Duodenal mucosa (tissue), 2 donors: ENCODE data around the gene SASH1.

Experiments
- H3K27ac ChIP-seq: one replicate; pipeline ENCODE4 v1.7.0; 2013; ENCODE audit warnings: low read depth, low read length
- H3K27me3 ChIP-seq, 2 donors: one replicate each; pipeline ENCODE4 v1.7.0; 2013; ENCODE audit warnings: low read length in 2 of 2, control low read depth in 1 of 2; ENCODE audit not compliant: insufficient read depth in 2 of 2, control insufficient read depth in 1 of 2
- H3K36me3 ChIP-seq, 2 donors: one replicate each; pipeline ENCODE4 v1.7.0; 2013; ENCODE audit warnings: low read length in 2 of 2, control low read depth in 1 of 2; ENCODE audit not compliant: insufficient read depth in 2 of 2, control insufficient read depth in 1 of 2
- H3K4me1 ChIP-seq, 2 donors: one replicate each; pipeline ENCODE4 v1.7.0; 2013; ENCODE audit warnings: low read length in 2 of 2, control low read depth in 1 of 2; ENCODE audit not compliant: insufficient read depth in 2 of 2, control insufficient read depth in 1 of 2
- H3K4me3 ChIP-seq, 2 donors: one replicate each; pipeline ENCODE4 v1.7.0; 2013; ENCODE audit warnings: low read length in 2 of 2, low read depth in 1 of 2
- H3K9ac ChIP-seq, 2 donors: one replicate each; pipeline ENCODE4 v1.7.0; 2013; ENCODE audit warnings: low read length in 2 of 2, low read depth in 1 of 2
- H3K9me3 ChIP-seq, 2 donors: one replicate each; pipeline ENCODE4 v1.7.0; 2013; ENCODE audit warnings: low read length in 2 of 2, control low read depth in 1 of 2; ENCODE audit not compliant: control insufficient read depth in 1 of 2

SASH1 gene

DNA sequence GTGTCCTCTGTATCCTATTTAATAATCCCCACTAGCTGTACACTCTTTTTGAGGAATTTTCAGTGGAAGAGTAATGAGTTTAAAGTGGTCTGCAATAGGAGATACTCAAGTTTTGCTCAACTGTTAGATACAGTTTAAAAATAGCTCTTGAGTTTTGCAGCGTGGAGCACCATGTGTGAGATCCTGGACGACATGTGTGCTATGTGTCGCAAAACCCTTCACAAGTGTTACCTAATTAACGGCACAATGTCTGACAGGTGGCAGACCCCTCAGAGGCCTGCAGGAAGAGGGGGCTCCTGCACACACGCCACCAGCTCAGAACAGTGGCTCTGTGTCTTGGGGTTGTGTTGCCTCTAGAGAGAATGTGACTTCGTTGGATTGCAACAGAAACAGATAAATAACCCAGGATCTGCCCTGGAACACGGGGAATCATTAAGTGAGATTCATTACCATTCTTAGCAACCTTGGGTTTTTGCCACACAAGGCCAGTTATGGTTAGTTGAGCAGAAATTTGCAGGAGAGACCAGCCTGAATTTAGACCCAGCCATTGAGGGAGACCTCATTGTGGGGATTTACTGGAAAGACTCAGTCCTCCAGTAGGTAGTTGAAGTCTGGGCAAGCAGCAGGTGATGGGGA, 73.8 kb downstream of the SASH1 start:
- peaks cover 0 to 10% of the 10 kb centered on the region in 2 donors for H3K4me1 ChIP-seq
- H3K27ac ChIP-seq: no peak overlapping the region
- no peak overlapping the region for H3K9ac ChIP-seq
- H3K9me3 ChIP-seq: no peaks in the 10 kb centered on the region
- no peaks in the 10 kb centered on the region for H3K27me3 ChIP-seq
- no peaks in the 10 kb centered on the region for H3K36me3 ChIP-seq
- H3K4me3 ChIP-seq: no peak overlapping the region

DNA sequence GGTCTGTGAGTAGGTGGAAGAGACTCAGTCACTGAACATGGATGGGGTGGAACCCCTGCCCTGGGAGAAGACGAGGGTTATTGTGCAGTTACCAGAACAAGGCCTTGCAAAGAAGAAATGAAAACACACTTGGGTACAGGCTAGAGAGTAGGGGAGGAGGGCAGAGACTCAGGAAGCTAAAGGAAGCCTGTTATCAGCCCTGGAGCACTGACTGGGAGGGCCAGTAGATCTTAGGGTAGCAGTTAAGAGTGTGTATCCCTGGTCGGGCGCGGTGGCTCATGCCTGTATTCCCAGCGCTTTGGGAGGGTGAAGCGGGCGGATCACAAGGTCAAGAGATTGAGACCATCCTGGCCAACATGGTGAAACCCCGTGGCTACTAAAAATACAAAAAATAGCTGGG, 74.4 kb downstream of the SASH1 start:
- Histone ChIP-seq H3K9ac (no peak overlapping the region), H3K9me3 (no peaks in the 10 kb centered on the region), H3K27ac (no peak overlapping the region), H3K4me1 (peaks cover 0 to 10% of the 10 kb centered on the region in 2 donors), H3K36me3 (no peaks in the 10 kb centered on the region), H3K4me3 (no peak overlapping the region), H3K27me3 (no peaks in the 10 kb centered on the region)

DNA sequence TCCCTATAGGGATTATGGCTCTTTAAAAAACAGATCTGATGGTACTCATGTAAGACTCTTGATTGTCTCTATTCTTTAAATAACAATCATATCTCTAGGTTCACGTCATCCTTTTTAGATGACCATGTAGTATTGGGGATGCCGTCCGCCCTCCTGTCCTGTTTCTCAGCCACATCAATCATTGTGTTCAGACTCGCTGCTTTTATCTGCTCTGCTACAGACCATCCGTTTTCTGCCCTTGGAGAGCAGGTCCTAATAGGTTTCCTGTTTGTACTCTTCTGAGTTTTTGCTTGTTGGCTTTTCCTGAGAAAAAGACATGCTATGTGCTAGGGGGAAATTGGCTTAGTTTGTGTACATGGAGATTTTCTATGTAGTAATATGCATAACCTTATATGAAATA, 76.8 kb downstream of the SASH1 start:
- Histone ChIP-seq H3K9me3 (no peaks in the 10 kb centered on the region), H3K4me3 (no peak overlapping the region), H3K9ac (no peak overlapping the region), H3K36me3 (no peaks in the 10 kb centered on the region), H3K4me1 (peaks cover 0 to 10% of the 10 kb centered on the region in 2 donors), H3K27ac (no peak overlapping the region), H3K27me3 (no peaks in the 10 kb centered on the region)

DNA sequence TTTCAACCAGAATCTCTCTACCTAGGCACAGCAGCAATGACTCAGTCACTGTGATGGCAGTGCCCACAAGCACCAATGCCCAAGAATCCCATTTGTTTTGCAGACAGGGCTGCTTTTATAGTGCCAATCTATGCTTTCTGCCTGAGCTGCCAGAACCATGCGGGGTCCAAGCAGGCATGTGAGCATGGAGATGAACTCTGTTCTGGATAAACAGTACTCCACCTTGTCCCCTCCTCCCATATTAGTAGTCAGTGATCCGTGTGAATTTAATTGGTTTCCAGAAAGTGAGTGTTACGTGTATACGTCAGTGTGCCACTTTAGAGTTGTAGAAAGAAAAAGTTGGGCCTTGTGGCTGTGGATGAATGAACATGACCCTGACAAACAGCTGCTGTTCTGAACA, 79.4 kb downstream of the SASH1 start:
- no peaks in the 10 kb centered on the region for H3K9me3 ChIP-seq
- no peak overlapping the region for H3K9ac ChIP-seq
- H3K27me3 ChIP-seq: no peaks in the 10 kb centered on the region
- H3K27ac ChIP-seq: no peak overlapping the region
- no peak overlapping the region for H3K4me3 ChIP-seq
- no peaks in the 10 kb centered on the region for H3K4me1 ChIP-seq
- H3K36me3 ChIP-seq: no peaks in the 10 kb centered on the region

DNA sequence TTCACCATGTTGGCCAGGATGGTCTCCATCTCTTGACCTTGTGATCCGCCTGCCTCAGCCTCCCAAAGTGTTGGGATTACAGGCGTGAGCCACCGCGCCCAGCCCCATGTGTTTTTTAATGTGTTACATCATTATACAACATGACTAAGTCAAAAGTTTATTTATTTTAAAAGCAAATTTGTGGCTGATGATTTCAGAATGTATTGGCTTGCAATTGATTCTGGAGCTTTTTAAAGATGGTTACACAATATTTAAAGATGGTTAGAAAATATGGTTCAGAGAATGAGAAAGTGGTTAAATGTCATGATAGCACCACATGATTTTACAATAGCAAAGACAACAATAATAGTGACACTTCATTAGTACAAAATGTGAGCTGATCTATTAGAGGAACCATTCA, 80.5 kb downstream of the SASH1 start:
- Histone ChIP-seq H3K9ac (no peak overlapping the region), H3K27me3 (no peaks in the 10 kb centered on the region), H3K27ac (no peak overlapping the region), H3K36me3 (no peaks in the 10 kb centered on the region), H3K4me1 (no peaks in the 10 kb centered on the region), H3K9me3 (no peaks in the 10 kb centered on the region), H3K4me3 (no peak overlapping the region)

DNA sequence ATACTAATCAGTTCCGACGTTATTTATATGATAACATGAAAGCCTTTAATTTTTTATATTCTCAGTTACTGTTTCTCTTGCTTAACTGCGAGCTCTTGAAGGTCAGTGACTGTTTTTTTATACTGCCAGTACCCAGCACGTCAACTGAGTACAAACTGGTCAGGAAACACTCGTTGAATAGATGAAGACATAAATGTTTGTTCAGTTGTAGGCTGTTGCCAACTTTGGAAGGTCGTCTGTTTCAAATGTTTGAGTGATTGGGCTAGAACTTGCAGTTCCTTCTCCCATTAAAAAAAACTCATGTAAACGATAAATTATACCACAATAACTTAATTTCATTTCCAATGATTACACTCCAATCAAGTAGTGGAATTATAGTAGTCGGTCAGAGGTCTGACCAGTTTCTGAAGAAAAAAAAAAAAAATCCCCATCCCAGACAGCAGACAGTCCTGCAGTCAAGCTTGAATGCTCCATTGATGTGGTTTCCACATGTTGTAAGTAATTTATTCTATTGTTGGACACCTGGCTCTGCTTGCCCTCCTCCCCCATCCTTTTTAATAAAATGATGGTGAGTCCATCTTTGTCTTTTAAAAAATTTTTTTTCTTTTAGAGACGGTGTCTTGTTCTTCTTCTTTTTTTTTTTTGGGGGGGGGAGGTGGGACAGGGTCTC, 81.1 kb downstream of the SASH1 start:
- H3K27me3 ChIP-seq: no peaks in the 10 kb centered on the region
- H3K9me3 ChIP-seq: no peaks in the 10 kb centered on the region
- no peak overlapping the region for H3K27ac ChIP-seq
- H3K4me1 ChIP-seq: no peaks in the 10 kb centered on the region
- H3K4me3 ChIP-seq: no peak overlapping the region
- H3K9ac ChIP-seq: no peak overlapping the region
- H3K36me3 ChIP-seq: no peaks in the 10 kb centered on the region

DNA sequence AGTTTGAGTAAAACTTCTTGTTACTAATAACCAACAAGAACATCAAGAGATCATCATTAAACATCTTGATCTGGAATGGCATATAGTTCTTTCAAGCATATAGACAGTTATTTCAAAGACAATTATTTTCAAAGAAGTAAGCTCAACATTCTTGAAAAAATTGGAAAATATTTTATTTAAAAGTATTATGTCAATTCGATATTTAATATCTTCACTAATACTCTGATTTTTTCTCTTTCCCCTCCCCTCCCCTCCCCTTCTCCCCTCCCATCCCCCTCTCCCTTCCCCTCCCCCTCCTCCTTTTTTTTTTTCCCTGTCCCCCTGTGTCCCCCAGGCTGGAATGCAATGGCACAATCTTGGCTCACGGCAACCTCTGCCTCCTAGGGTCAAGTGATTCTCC, 82.8 kb downstream of the SASH1 start:
- no peak overlapping the region for H3K4me3 ChIP-seq
- H3K9ac ChIP-seq: no peak overlapping the region
- H3K9me3 ChIP-seq: no peaks in the 10 kb centered on the region
- no peaks in the 10 kb centered on the region for H3K36me3 ChIP-seq
- no peaks in the 10 kb centered on the region for H3K4me1 ChIP-seq
- H3K27ac ChIP-seq: no peak overlapping the region
- no peaks in the 10 kb centered on the region for H3K27me3 ChIP-seq

DNA sequence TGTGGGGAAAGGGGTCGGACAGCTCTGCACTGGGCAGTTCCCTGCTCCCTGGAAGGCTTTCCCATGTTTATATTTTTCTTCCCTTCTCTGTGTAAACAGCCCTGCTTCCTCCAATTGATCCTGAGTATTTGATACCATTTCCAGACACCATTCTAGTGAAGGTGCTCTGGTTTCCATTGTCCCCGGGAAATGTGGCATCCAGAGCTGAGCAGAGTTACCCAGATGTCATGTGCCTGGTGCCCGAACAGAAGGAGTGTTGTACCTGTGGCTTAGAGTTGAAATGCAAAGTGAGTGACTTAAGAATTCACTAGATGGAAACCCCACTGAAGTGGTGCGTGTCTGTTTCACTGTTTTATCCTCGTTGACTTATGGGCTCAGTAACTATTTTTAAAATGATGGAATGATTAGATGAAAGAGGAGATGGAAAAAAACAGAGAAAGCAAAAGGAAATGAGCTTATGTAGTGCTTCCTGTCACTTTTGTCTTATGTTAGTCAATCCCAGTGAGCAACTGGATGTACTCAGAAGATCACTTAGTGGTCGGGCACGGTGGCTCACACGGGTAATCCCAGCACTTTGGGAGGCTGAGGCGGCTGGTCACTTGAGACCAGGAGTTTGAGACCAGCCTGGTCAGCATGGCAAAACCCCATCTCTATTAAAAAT, 83.8 kb downstream of the SASH1 start:
- Histone ChIP-seq H3K27ac (no peak overlapping the region), H3K36me3 (no peaks in the 10 kb centered on the region), H3K9ac (no peak overlapping the region), H3K9me3 (no peaks in the 10 kb centered on the region), H3K27me3 (no peaks in the 10 kb centered on the region), H3K4me3 (no peak overlapping the region), H3K4me1 (no peaks in the 10 kb centered on the region)

DNA sequence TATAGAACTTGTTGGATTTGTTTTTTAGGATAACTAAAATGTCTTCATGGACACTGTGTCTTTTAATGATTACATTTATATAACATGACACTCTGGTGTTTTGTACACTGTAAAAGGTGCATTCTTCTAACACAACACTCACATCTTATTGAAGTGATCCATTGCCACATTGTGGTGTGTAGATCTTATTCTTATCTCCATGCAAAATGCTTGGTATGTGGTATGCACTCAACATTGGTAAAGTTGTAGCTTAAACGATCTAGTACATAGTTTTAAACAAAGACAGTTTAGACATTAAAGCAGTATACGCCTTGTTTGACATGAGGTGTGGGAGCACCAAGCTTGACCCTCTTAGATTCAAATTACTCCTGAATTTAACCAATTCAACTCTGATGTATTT, 84.7 kb downstream of the SASH1 start:
- Histone ChIP-seq H3K27ac (no peak overlapping the region), H3K36me3 (no peaks in the 10 kb centered on the region), H3K4me1 (peaks cover 0 to under 1% of the 10 kb centered on the region in 2 donors)

DNA sequence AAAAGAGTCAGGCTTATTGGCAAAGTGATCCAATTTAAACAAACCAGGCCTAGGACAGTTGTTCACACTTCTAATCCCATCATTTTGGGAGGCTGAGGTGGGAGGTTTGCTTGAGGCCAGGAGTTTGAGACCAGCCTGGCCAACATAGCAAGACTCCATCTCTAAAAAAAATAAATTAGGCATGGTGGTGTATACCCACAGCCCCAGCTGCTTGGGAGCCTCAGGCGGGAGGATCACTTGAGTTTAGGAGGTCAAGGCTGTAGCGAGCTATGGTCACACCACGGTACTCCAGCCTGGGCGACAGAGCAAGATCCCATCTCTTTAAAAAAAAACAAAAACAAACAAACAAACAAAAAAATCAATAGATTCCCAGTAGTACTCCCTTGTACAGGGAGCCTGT, 86.8 kb downstream of the SASH1 start:
- no peak overlapping the region for H3K9ac ChIP-seq
- H3K4me1 ChIP-seq: peaks cover 4 to 5% of the 10 kb centered on the region in 2 donors
- no peaks in the 10 kb centered on the region for H3K9me3 ChIP-seq
- no peak overlapping the region for H3K27ac ChIP-seq
- no peak overlapping the region for H3K4me3 ChIP-seq
- H3K27me3 ChIP-seq: no peaks in the 10 kb centered on the region
- H3K36me3 ChIP-seq: no peaks in the 10 kb centered on the region

More for the DNA sequence above, 84.7 kb downstream of the SASH1 start:
- H3K9me3 ChIP-seq: no peaks in the 10 kb centered on the region
- H3K9ac ChIP-seq: no peak overlapping the region
- no peak overlapping the region for H3K4me3 ChIP-seq
- no peaks in the 10 kb centered on the region for H3K27me3 ChIP-seq
